ENCODE measurements around the gene LGALS13. TPM values are rescaled to one million over a fixed set of nuclear protein-coding genes. Genes with fewer than 3 reads are reported as not detected.
"Not testable (repeated sequence)": the region's sequence is repeated elsewhere in the genome, so short reads cannot be mapped to it uniquely, and the experiment has no call there.

The LGALS13 gene
- polyA plus RNA-seq, 2 of the 4 experiments (the other 2 are of a cell fraction): not detected

DNA sequence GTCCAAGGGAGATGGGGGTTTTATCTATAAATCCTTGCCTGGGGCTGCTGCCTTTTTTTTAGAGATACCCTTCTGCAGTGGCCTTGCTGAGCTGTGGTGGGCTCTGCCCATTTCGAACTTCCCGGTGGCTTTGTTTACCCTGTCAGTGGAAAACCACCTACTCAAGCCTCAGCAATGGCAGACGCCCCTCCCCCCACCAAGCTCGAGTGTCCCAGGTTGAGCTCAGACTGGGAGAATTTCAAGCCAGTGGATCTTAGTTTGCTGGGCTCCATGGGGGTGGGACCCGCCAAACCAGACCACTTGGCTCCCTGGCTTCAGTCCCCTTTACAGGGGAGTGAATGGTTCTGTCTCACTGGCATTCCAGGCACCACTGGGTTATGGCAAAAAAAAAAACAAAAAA lies 21.6 kb downstream of the LGALS13 start:
- CTCF ChIA-PET: interaction anchor here (0.9 to 4.2 kb wide), 5 partner anchors 41 to 126 kb away, joined by 3 to 24 read pairs (median 3); no protein-coding TSS in a partner anchor
- no peak for ATAC-seq
- POLR2A ChIA-PET: no interaction called here

DNA sequence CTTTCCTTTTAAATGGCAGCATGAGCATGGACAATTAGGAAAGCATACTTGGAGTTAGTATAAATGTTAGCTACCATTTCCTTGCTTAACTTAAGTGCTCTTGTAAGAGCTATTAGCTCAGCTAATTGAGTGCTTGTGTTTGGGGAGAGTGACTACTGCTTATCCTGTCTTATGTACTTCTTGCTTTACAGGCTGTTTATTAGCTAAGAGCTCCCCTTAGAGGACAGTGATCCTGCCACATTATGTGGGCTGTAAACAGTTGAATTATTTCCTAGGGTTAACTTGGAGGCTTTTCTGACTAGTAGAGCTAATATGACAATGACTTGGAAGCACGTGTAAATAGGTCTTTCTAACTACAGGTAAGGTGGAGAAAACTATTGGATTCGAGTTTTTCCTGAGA lies 25.3 kb downstream of the LGALS13 start:
- peak; percentile 60 to 62; a peak in 3 of 6 replicates for ATAC-seq
- H3K27ac ChIP-seq, H3K9me3 ChIP-seq, H3K4me3 ChIP-seq, H3K4me1 ChIP-seq, FAIRE-seq, H3K4me2 ChIP-seq: not testable (repeated sequence)
- ChIA-PET POLR2A (interaction anchor here (0.6 kb wide), 1 partner anchor 147 kb away, joined by 4 read pairs; the partner anchor contains the start of gene TIMM50), CTCF (interaction anchor here (0.7 to 4.2 kb wide), 4 partner anchors 45 to 324 kb away, joined by 4 to 24 read pairs (median 6); no protein-coding TSS in a partner anchor)
- 0% methylated on average over 2 of the region's 2 CpGs for WGBS (ENCODE audit: missing lambda C conversion rate)
- DNase-seq (ENCODE audit: low read depth in 1 of 2, low spot score in 1 of 2): peak in 1 of 2 experiments; percentile 29
- TF ChIP-seq RAD21 (conservative IDR thresholded peaks at IDR 0.05 in 1 of 2, IDR thresholded peaks at IDR 0.05 in 1 of 2): peak; percentile 51 to 74
- peak; percentile 40; the same call in 2 of the 3 replicates for TF ChIP-seq SMC3 (IDR thresholded peaks at IDR 0.05)
- TF ChIP-seq, protein P1, sequence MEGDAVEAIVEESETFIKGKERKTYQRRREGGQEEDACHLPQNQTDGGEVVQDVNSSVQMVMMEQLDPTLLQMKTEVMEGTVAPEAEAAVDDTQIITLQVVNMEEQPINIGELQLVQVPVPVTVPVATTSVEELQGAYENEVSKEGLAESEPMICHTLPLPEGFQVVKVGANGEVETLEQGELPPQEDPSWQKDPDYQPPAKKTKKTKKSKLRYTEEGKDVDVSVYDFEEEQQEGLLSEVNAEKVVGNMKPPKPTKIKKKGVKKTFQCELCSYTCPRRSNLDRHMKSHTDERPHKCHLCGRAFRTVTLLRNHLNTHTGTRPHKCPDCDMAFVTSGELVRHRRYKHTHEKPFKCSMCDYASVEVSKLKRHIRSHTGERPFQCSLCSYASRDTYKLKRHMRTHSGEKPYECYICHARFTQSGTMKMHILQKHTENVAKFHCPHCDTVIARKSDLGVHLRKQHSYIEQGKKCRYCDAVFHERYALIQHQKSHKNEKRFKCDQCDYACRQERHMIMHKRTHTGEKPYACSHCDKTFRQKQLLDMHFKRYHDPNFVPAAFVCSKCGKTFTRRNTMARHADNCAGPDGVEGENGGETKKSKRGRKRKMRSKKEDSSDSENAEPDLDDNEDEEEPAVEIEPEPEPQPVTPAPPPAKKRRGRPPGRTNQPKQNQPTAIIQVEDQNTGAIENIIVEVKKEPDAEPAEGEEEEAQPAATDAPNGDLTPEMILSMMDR (IDR thresholded peaks at IDR 0.05): peak; percentile 33; the same call in 1 of the 3 replicates

More for the DNA sequence above, 21.6 kb downstream of the LGALS13 start:
- Histone ChIP-seq H3K4me3 (no peak overlapping the region), H3K27ac (no peak overlapping the region), H3K4me1 (no peaks in the 10 kb centered on the region), H3K4me2 (no peak overlapping the region), H3K9me3 (no peaks in the 10 kb centered on the region)
- TF ChIP-seq EP300 (IDR thresholded peaks at IDR 0.05): 0 out of 5 replicates have a peak, but pooled peaks of 1 of the 2 experiments have one; percentile 6
- TF ChIP-seq, protein P1 (IDR thresholded peaks at IDR 0.05): no peak
- DNase-seq (ENCODE audit: low read depth in 1 of 2, low spot score in 1 of 2) (no peak), FAIRE-seq (no peak)
- WGBS (ENCODE audit: missing lambda C conversion rate): 6% methylated on average over 5 of the region's 5 CpGs

DNA sequence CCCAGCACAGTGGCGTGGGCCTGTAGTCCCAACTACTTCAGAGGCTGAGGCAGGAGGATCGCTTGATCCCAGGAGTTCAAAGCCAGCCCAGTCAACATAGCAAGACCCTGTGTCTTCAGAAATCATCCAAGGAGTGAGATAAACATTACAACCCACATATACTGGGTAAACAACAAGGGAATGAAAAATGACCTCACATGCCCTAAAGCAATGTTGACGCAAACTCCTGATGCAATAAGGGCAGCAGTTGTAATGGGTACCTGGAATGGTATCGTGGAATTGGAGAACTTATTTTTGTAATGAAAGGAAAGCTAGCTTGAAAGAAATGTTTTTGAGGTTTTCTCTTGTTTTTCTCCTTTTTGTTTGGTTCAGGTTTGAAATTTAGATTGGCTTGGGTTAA lies 28.9 kb downstream of the LGALS13 start:
- Histone ChIP-seq H3K27ac (no peak overlapping the region), H3K4me1 (peaks cover 4% of the 10 kb centered on the region; the same call in 1 of the 3 replicates), H3K9me3 (peaks cover 6% of the 10 kb centered on the region; the same call in 2 of the 3 replicates), H3K4me3 (no peak overlapping the region), H3K4me2 (peak overlapping the region; percentile 27; the same call in 1 of the 3 replicates)
- FAIRE-seq (no peak), ATAC-seq (no peak), DNase-seq (ENCODE audit: low read depth in 1 of 2, low spot score in 1 of 2) (no peak)
- ChIA-PET CTCF (interaction anchor here (1.4 to 1.6 kb wide), 2 partner anchors 40 to 133 kb away, joined by 3 to 4 read pairs; no protein-coding TSS in a partner anchor), POLR2A (interaction anchor here (0.5 kb wide), 1 partner anchor 964 kb away, joined by 3 read pairs; no protein-coding TSS in a partner anchor)
- 30% methylated on average over 4 of the region's 4 CpGs for WGBS (ENCODE audit: missing lambda C conversion rate)
- TF ChIP-seq CEBPB (IDR thresholded peaks at IDR 0.05) (0 out of 4 replicates have a peak, but pooled peaks of 1 of the 2 experiments have one; percentile 6), JUNB (IDR thresholded peaks at IDR 0.05) (no peak)

DNA sequence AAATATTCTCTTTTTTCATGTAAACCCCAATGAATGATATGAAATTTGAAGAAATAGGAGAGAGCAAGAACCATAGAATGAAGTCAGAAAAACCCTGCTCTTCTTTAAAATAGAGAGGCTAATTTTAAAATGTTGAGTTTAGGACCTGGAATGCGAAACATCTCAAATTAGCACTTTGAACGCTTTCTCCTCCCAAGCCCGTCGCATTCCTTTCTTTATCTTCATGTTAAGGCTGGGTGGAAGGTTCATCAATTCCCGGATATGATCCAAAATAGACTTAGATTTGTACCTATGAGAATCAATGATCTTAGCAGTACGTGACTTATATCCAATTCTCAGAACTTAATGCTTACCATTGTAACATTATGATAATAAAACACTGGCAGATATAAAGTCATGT lies 29.3 kb downstream of the LGALS13 start:
- TF ChIP-seq MYC (IDR thresholded peaks at IDR 0.05; ENCODE audit: borderline replicate concordance, low read length): no peak
- TF ChIP-seq RARB (CRISPR knock-in tag; IDR thresholded peaks at IDR 0.05): no peak
- TF ChIP-seq, protein P2, sequence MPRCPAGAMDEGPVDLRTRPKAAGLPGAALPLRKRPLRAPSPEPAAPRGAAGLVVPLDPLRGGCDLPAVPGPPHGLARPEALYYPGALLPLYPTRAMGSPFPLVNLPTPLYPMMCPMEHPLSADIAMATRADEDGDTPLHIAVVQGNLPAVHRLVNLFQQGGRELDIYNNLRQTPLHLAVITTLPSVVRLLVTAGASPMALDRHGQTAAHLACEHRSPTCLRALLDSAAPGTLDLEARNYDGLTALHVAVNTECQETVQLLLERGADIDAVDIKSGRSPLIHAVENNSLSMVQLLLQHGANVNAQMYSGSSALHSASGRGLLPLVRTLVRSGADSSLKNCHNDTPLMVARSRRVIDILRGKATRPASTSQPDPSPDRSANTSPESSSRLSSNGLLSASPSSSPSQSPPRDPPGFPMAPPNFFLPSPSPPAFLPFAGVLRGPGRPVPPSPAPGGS (IDR thresholded peaks at IDR 0.05): no peak
- TF ChIP-seq FOSL2 (IDR thresholded peaks at IDR 0.05): no peak
- no peak for TF ChIP-seq FOSL2 (CRISPR knock-in tag; IDR thresholded peaks at IDR 0.05)
- no peak for TF ChIP-seq ESRRA (IDR thresholded peaks at IDR 0.05; ENCODE audit: borderline replicate concordance, low read length)
- TF ChIP-seq EHF (CRISPR knock-in tag; IDR thresholded peaks at IDR 0.05): no peak
- TF ChIP-seq, protein P3, sequence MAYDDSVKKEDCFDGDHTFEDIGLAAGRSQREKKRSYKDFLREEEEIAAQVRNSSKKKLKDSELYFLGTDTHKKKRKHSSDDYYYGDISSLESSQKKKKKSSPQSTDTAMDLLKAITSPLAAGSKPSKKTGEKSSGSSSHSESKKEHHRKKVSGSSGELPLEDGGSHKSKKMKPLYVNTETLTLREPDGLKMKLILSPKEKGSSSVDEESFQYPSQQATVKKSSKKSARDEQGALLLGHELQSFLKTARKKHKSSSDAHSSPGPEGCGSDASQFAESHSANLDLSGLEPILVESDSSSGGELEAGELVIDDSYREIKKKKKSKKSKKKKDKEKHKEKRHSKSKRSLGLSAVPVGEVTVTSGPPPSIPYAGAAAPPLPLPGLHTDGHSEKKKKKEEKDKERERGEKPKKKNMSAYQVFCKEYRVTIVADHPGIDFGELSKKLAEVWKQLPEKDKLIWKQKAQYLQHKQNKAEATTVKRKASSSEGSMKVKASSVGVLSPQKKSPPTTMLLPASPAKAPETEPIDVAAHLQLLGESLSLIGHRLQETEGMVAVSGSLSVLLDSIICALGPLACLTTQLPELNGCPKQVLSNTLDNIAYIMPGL (CRISPR knock-in tag; IDR thresholded peaks at IDR 0.05; ENCODE audit: borderline replicate concordance): no peak
- TF ChIP-seq CBX2 (IDR thresholded peaks at IDR 0.05; ENCODE audit: borderline replicate concordance, low read depth): no peak
- TF ChIP-seq CHD4 (IDR thresholded peaks at IDR 0.05; ENCODE audit: borderline replicate concordance): no peak
- no peak for TF ChIP-seq ZC3H11A (IDR thresholded peaks at IDR 0.05)
- TF ChIP-seq EHMT2 (IDR thresholded peaks at IDR 0.05; ENCODE audit: low read depth): no peak
- ChIA-PET POLR2A (no interaction called here), CTCF (interaction anchor here (1.4 kb wide), 1 partner anchor 40 kb away, joined by 3 read pairs; no protein-coding TSS in a partner anchor)
- Histone ChIP-seq H3K4me1 (peaks cover 4% of the 10 kb centered on the region; the same call in 1 of the 3 replicates), H3K27ac (no peak overlapping the region), H3K4me3 (no peak overlapping the region), H3K9me3 (peaks cover 8% of the 10 kb centered on the region; the same call in 2 of the 3 replicates), H3K4me2 (peak overlapping the region; percentile 27; the same call in 1 of the 3 replicates)
- FAIRE-seq: no peak
- no peak for ATAC-seq
- DNase-seq (ENCODE audit: low read depth in 1 of 2, low spot score in 1 of 2): no peak
- WGBS (ENCODE audit: missing lambda C conversion rate): 28% methylated on average over 6 of the region's 6 CpGs
